CD4-positive, alpha-beta memory T cell (primary cell): ENCODE data around the gene EHD4. TPM values are rescaled to one million over a fixed set of nuclear protein-coding genes. Genes with fewer than 3 reads are reported as not detected.
A peak's percentile ranks its signal among the peaks of the same experiment; 100 is the strongest.

Source experiments
- CTCF ChIA-PET: fragments of 350-600 bp; sonication (Branson Sonifier 250); formaldehyde crosslinking; loops from one replicate; lab custom pipeline; 2021; ENCODE audit warnings: inconsistent platforms; ENCODE audit not compliant: partially characterized antibody; lab: Charles Lee
- POLR2A ChIA-PET: fragments of 350-600 bp; sonication (Branson Sonifier 250); formaldehyde crosslinking; loops from one replicate; lab custom pipeline; 2021; ENCODE audit not compliant: partially characterized antibody; lab: Charles Lee
- DNase-seq, 5 donors: peaks; one replicate each; pipeline versions ENCODE4 v3.0.0 to v3.0.0-alpha.2; 2020 to 2022; ENCODE audit warnings: mixed read lengths in 1 of 5
- H3K27ac ChIP-seq: one replicate; pipeline ENCODE4 v1.7.0; 2013; ENCODE audit warnings: low read depth, low read length
- H3K27me3 ChIP-seq: 2 replicates; pipeline ENCODE4 v1.7.0; 2013; ENCODE audit warnings: mild to moderate bottlenecking, low read length, moderate library complexity; ENCODE audit not compliant: insufficient read depth
- H3K36me3 ChIP-seq: 2 replicates; pipeline ENCODE4 v1.7.0; 2013; ENCODE audit warnings: mild to moderate bottlenecking, low read length, moderate library complexity; ENCODE audit not compliant: insufficient read depth
- H3K4me1 ChIP-seq: 2 replicates; pipeline ENCODE4 v1.7.0; 2013; ENCODE audit warnings: mild to moderate bottlenecking, low read length, moderate library complexity; ENCODE audit not compliant: insufficient read depth
- H3K4me3 ChIP-seq, 2 donors: one replicate each; pipeline ENCODE4 v1.7.0; 2013; ENCODE audit warnings: low read length in 2 of 2, mild to moderate bottlenecking in 1 of 2
- H3K9me3 ChIP-seq, 2 donors: one replicate each; pipeline ENCODE4 v1.7.0; 2013; ENCODE audit warnings: low read length in 2 of 2, control low read depth in 1 of 2; ENCODE audit not compliant: control insufficient read depth in 1 of 2
- H3K27ac Mint-ChIP-seq, 7 donors: one replicate each; pipeline ENCODE4 v1.8.0; 2020 to 2021; ENCODE audit warnings: mixed read lengths in 7 of 7, mild to moderate bottlenecking in 6 of 7, inconsistent platforms in 3 of 7, moderate library complexity in 3 of 7
- H3K27me3 Mint-ChIP-seq, 2 donors: one replicate each; pipeline ENCODE4 v1.8.0; 2020 to 2021; ENCODE audit warnings: mixed read lengths in 2 of 2
- H3K36me3 Mint-ChIP-seq, 2 donors: one replicate each; pipeline ENCODE4 v1.8.0; 2020 to 2021; ENCODE audit warnings: mixed read lengths in 2 of 2, inconsistent platforms in 1 of 2, mild to moderate bottlenecking in 1 of 2
- H3K4me1 Mint-ChIP-seq, 4 donors: one replicate each; pipeline ENCODE4 v1.8.0; 2020 to 2021; ENCODE audit warnings: mixed read lengths in 4 of 4, mild to moderate bottlenecking in 1 of 4
- H3K4me3 Mint-ChIP-seq, 8 donors: one replicate each; pipeline ENCODE4 v1.8.0; 2020 to 2021; ENCODE audit warnings: mixed read lengths in 8 of 8, mild to moderate bottlenecking in 7 of 8, moderate library complexity in 6 of 8, inconsistent platforms in 3 of 8
- H3K9me3 Mint-ChIP-seq, 8 donors: one replicate each; pipeline ENCODE4 v1.8.0; 2020 to 2021; ENCODE audit warnings: mixed read lengths in 8 of 8, mild to moderate bottlenecking in 5 of 8, inconsistent platforms in 3 of 8, moderate library complexity in 1 of 8
- intact Hi-C: fragments of 100-400 bp; cut with micrococcal nuclease; formaldehyde crosslinking; loops from one replicate; pipeline ENCODE4 v1.15.1; 2023
- polyA plus RNA-seq, 2 donors: library from polyadenylated mRNA; unstranded; fragments of 300-500 nt; fragmentation: Illumina TruSeq; gene quantifications; one replicate each; pipeline ENCODE4 v1.2.3, GENCODE V29; 2021
- total RNA-seq, 2 experiments: library from RNA; stranded (reverse); gene quantifications; one replicate each; pipeline ENCODE4 v1.2.3, GENCODE V29; 2021

The EHD4 gene
- total and polyA plus RNA-seq, 4 experiments from 2014 or later, result 13.9 to 16.4 (median 15.4) TPM

DNA sequence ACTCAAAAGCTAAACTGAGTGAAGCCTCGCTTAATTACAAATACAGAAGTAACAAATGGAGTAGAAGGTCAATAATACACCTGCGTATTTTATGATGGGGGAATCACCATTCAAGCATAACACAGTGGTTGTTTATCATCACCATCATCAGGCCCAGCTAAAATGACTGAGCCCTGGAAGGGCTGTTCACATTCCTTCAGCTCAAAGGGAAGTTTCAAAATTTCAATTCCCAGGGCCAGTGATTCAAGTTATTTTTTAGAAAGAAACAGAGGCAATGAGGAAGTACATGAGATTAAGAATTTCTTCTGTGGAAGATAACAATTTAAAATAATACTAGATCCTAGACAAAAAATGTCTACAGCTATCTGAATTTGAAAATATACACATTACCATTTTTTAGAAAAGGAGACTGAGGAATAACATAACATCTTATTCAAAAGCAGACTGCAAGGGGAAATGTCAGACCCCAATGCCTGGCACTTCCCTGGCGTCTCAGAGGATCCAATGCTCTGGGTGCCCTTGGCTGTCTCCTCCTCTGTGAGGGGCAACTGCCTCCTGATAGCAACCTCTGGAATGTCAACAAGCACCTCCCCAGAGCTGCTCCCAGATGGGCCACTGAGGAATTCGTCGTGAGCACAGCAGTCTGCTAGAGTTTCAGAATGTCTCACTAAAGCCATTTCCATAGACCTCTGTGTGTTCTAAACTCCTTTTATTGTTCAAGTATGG is 22.8 kb downstream of the EHD4 start:
- H3K4me1 ChIP-seq, result no peaks in the 10 kb centered on the region
- H3K9me3 ChIP-seq, result no peaks in the 10 kb centered on the region
- H3K27ac ChIP-seq, result no peak overlapping the region
- Mint-ChIP-seq H3K36me3 (peaks cover 17 to 50% of the 10 kb centered on the region in 2 donors), H3K27ac (no peak overlapping the region), H3K4me3 (no peak overlapping the region), H3K9me3 (no peaks in the 10 kb centered on the region), H3K27me3 (no peaks in the 10 kb centered on the region), H3K4me1 (peaks cover 0 to 5% (median 0%) of the 10 kb centered on the region in 4 donors)
- CTCF ChIA-PET, result interaction anchor here (0.7 kb wide), 1 partner anchor 12 kb away, joined by 4 read pairs; no protein-coding TSS in a partner anchor
- intact Hi-C loops, result no loop called here
- no peaks in the 10 kb centered on the region for H3K27me3 ChIP-seq
- POLR2A ChIA-PET, result interaction anchor here (1.3 kb wide), 1 partner anchor 23 kb away, joined by 4 read pairs; the partner anchor contains the start of gene EHD4
- no peak overlapping the region for H3K4me3 ChIP-seq
- no peak for DNase-seq
- H3K36me3 ChIP-seq, result peaks cover 23% of the 10 kb centered on the region

DNA sequence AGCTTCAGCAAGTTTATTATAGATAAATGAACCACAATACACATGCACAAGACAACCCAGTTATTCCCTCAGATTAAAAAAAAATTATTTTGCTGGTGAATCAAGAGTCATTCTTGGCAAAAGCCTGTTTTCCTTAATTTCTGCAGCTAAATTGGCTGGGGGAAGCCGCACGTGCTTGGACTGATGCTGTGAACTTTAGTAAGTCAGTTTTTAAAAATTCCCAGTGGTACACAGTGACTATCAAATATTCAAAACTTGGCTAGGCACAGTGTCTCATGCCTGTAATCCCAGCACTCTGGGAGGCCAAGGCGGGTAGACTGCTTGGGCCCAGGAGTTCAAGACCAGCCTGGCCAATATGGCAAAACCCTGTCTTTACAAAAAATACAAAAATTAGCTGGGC is 23.9 kb downstream of the EHD4 start:
- Mint-ChIP-seq H3K27ac (no peak overlapping the region), H3K36me3 (peaks cover 14 to 47% of the 10 kb centered on the region in 2 donors), H3K27me3 (no peaks in the 10 kb centered on the region), H3K4me1 (peaks cover 0 to 4% (median 0%) of the 10 kb centered on the region in 4 donors), H3K9me3 (no peaks in the 10 kb centered on the region), H3K4me3 (no peak overlapping the region)
- H3K4me1 ChIP-seq, result no peaks in the 10 kb centered on the region
- H3K4me3 ChIP-seq, result no peak overlapping the region
- CTCF ChIA-PET, result interaction anchor here (1.5 kb wide), 1 partner anchor 11 kb away, joined by 3 read pairs; no protein-coding TSS in a partner anchor
- intact Hi-C loops, result no loop called here
- H3K9me3 ChIP-seq, result no peaks in the 10 kb centered on the region
- no peaks in the 10 kb centered on the region for H3K27me3 ChIP-seq
- H3K36me3 ChIP-seq, result peaks cover 20% of the 10 kb centered on the region
- no peak for DNase-seq
- POLR2A ChIA-PET, result interaction anchor here (1.0 to 1.3 kb wide), 2 partner anchors 21 to 24 kb away, joined by 4 to 6 read pairs; partner anchors contain the start of gene EHD4
- no peak overlapping the region for H3K27ac ChIP-seq

DNA sequence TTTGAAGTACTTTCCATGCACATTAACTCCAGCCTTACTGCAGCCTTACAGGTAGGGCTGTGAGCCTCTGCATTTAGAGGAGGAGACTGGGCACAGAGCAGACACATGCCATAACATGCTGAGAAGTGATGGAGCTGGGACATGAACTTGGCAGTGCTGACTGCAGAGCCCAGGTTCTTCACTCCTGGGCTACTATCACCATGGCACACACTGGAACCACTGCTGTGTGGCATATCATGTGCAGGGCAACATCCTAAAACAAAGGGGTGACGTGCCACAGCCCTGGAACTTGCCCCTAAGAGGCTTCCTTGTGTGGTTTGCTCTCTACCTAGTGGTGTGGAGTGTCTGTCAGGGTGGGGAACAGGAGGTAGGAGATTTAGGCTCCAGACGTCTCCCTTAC is 25.4 kb downstream of the EHD4 start:
- peaks cover 0 to 6% (median 3%) of the 10 kb centered on the region in 4 donors for H3K4me1 Mint-ChIP-seq
- no peaks in the 10 kb centered on the region for H3K4me1 ChIP-seq
- ChIA-PET CTCF (interaction anchor here (1.5 kb wide), 1 partner anchor 10 kb away, joined by 3 read pairs; no protein-coding TSS in a partner anchor), POLR2A (no interaction called here)
- H3K9me3 ChIP-seq, result no peaks in the 10 kb centered on the region
- H3K4me3 Mint-ChIP-seq, result no peak overlapping the region
- no peak for DNase-seq
- peaks cover 7 to 41% of the 10 kb centered on the region in 2 donors for H3K36me3 Mint-ChIP-seq
- intact Hi-C loops, result no loop called here
- no peaks in the 10 kb centered on the region for H3K27me3 ChIP-seq
- H3K27ac Mint-ChIP-seq, result peak overlapping the region in 4 of 7 donors; percentile 13 to 65 (median 44)
- H3K27me3 Mint-ChIP-seq, result no peaks in the 10 kb centered on the region
- peaks cover 14% of the 10 kb centered on the region for H3K36me3 ChIP-seq
- no peak overlapping the region for H3K4me3 ChIP-seq
- H3K9me3 Mint-ChIP-seq, result no peaks in the 10 kb centered on the region
- no peak overlapping the region for H3K27ac ChIP-seq

DNA sequence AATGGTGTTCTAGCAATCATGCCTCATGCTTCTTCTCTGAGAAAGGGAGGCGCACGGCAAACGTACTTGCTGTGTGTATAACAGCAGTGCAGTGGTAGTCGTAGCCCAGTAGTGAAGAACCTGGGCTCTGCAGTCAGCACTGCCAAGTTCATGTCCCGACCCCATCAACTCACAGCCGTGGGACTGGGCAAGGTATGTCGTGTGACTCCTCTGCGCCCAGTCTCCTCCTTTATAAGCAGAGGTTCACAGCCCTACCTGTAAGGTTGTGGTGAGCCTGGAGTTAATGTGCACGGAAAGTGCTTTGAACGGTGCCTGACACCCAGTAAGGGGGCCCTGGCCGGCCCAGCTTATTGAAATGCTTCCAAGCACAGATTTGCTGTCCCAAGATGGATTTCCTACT is 26.6 kb downstream of the EHD4 start:
- Mint-ChIP-seq H3K27me3 (no peaks in the 10 kb centered on the region), H3K9me3 (no peaks in the 10 kb centered on the region), H3K36me3 (peaks cover 10 to 38% of the 10 kb centered on the region in 2 donors), H3K27ac (no peak overlapping the region), H3K4me1 (peaks cover 3 to 12% (median 7%) of the 10 kb centered on the region in 4 donors), H3K4me3 (no peak overlapping the region)
- Histone ChIP-seq H3K27ac (no peak overlapping the region), H3K36me3 (peaks cover 8% of the 10 kb centered on the region), H3K4me1 (peaks cover 5% of the 10 kb centered on the region), H3K4me3 (no peak overlapping the region), H3K9me3 (no peaks in the 10 kb centered on the region), H3K27me3 (no peaks in the 10 kb centered on the region)
- intact Hi-C loops, result no loop called here
- POLR2A ChIA-PET, result interaction anchor here (0.5 kb wide), 1 partner anchor 445 kb away, joined by 4 read pairs; no protein-coding TSS in a partner anchor
- DNase-seq, result no peak
- CTCF ChIA-PET, result no interaction called here

DNA sequence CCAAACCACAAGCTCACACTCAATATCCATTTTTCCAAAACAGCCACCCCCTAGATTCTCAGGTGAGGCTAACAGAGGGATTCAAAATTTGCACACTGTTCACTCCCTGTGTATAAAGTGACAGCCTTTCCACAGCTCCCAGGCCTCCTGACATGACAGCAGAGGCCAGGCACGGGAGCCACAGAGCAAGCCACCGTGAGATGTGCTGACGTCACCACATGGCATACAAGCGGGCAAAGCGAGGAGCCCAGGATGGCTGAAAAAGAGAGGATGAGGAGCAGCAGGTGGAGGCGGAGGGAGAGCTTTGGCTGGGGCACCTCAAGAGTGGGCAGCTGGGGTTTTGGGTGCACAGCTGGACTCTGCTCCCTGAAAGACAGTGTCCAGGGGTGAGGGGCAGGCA is 27.1 kb downstream of the EHD4 start:
- Histone ChIP-seq H3K4me1 (peaks cover 9% of the 10 kb centered on the region), H3K9me3 (no peaks in the 10 kb centered on the region), H3K27me3 (no peaks in the 10 kb centered on the region), H3K27ac (no peak overlapping the region), H3K4me3 (no peak overlapping the region), H3K36me3 (peaks cover 5% of the 10 kb centered on the region)
- H3K36me3 Mint-ChIP-seq, result peaks cover 10 to 38% of the 10 kb centered on the region in 2 donors
- no peaks in the 10 kb centered on the region for H3K9me3 Mint-ChIP-seq
- H3K27me3 Mint-ChIP-seq, result no peaks in the 10 kb centered on the region
- intact Hi-C loops, result no loop called here
- POLR2A ChIA-PET, result interaction anchor here (0.5 kb wide), 1 partner anchor 444 kb away, joined by 4 read pairs; no protein-coding TSS in a partner anchor
- H3K27ac Mint-ChIP-seq, result peak overlapping the region; percentile 18 to 87 (median 60)
- CTCF ChIA-PET, result interaction anchor here (1.1 kb wide), 1 partner anchor 25 kb away, joined by 4 read pairs; no protein-coding TSS in a partner anchor
- H3K4me1 Mint-ChIP-seq, result peaks cover 8 to 17% (median 12%) of the 10 kb centered on the region in 4 donors
- no peak overlapping the region for H3K4me3 Mint-ChIP-seq
- no peak for DNase-seq

DNA sequence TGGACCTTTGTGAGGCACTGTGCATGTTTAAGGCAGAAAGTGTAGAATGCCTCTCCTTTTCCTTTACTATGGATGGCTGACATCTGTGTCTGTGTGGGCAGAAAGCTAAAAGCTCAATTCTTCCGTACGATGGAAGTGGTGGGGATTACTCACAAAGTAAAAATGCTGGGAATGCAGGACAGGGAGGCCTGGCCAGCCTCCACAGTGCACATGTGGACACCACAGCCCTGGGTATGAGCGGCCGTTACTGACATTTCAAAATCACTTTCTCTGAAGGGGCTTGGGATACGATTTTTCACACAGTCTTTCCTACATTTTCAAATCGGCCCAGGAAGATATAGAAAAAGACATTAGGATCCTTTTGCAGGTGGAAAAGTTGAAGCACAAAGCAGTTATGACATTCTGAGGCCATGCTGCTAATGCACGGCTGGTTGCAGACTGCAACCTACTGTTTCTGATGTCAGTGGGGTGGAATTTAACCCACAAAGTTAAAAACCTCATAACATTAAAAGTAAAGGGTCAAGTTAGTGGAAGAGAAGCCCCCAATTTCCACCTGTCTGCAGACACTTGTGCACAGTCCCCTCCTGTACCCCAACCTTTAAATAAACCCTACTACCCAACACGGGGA is 27.9 kb downstream of the EHD4 start:
- H3K36me3 Mint-ChIP-seq, result peaks cover 10 to 37% of the 10 kb centered on the region in 2 donors
- no peaks in the 10 kb centered on the region for H3K27me3 Mint-ChIP-seq
- no peaks in the 10 kb centered on the region for H3K9me3 ChIP-seq
- peaks cover 13% of the 10 kb centered on the region for H3K4me1 ChIP-seq
- H3K36me3 ChIP-seq, result peaks cover 5% of the 10 kb centered on the region
- CTCF ChIA-PET, result interaction anchor here (1.1 kb wide), 1 partner anchor 25 kb away, joined by 4 read pairs; no protein-coding TSS in a partner anchor
- H3K4me3 ChIP-seq, result no peak overlapping the region
- H3K4me3 Mint-ChIP-seq, result no peak overlapping the region
- peaks cover 9 to 18% (median 13%) of the 10 kb centered on the region in 4 donors for H3K4me1 Mint-ChIP-seq
- H3K27ac ChIP-seq, result no peak overlapping the region
- intact Hi-C loops, result no loop called here
- H3K27ac Mint-ChIP-seq, result peak overlapping the region in 5 of 7 donors; percentile 18 to 88 (median 43)
- no peaks in the 10 kb centered on the region for H3K9me3 Mint-ChIP-seq
- no peak for DNase-seq
- POLR2A ChIA-PET, result no interaction called here
- no peaks in the 10 kb centered on the region for H3K27me3 ChIP-seq
